Spleen (tissue), 7 donors: ENCODE results near the gene CDC25C.

Source experiments
- POLR2A ChIP-seq, 3 donors: fragments of 450-650 bp; IDR thresholded peaks; one replicate each; pipeline ENCODE4 v1.5.1; 2017; ENCODE audit warnings: antibody characterized with exemption in 3 of 3, mild to moderate bottlenecking in 1 of 3
- TF ChIP-seq, protein P1 (sequence below), 11 experiments: fragments of 200-600 bp in 7 of 11; fragments of 450-650 bp in 4 of 11; sonication (generic) in 4 of 11; IDR thresholded peaks in 8 of 11; conservative IDR thresholded peaks in 3 of 11; 1 replicate in 7 of 11; 2 replicates in 4 of 11; pipeline versions ENCODE4 v1.4.0 to v1.8.0; 2016 to 2021; ENCODE audit warnings: antibody characterized with exemption in 11 of 11, inconsistent platforms in 4 of 11, mild to moderate bottlenecking in 1 of 11
- donor health status: DM: no; HTN: no; CAD: no; lungs with moderate emphysema.
- donor health status: DM: no; HTN: no; CAD: no.
- donor health status: DM: no; HTN: no; CAD: no.

DNA sequence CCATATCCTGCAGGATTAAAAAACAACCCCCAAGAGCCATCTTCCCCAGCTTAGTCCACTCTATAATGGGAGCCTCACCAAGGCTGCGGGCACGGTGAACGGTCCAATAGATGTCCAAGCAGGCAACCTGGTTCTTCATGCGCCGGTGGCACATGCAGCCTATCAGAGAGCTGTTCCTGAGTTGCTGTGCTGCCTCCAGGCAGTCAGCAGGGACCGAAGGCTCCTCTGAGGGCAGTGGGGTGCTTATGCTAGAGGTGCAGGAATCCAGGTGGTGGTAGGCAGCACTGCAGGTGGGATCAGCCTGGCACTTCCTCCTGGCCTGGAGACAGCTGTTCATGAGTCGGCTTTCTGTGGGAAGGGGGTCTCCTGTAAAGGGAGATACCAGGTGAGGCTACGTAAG, 67.4 kb downstream of the CDC25C start:
- TF ChIP-seq, protein P1, sequence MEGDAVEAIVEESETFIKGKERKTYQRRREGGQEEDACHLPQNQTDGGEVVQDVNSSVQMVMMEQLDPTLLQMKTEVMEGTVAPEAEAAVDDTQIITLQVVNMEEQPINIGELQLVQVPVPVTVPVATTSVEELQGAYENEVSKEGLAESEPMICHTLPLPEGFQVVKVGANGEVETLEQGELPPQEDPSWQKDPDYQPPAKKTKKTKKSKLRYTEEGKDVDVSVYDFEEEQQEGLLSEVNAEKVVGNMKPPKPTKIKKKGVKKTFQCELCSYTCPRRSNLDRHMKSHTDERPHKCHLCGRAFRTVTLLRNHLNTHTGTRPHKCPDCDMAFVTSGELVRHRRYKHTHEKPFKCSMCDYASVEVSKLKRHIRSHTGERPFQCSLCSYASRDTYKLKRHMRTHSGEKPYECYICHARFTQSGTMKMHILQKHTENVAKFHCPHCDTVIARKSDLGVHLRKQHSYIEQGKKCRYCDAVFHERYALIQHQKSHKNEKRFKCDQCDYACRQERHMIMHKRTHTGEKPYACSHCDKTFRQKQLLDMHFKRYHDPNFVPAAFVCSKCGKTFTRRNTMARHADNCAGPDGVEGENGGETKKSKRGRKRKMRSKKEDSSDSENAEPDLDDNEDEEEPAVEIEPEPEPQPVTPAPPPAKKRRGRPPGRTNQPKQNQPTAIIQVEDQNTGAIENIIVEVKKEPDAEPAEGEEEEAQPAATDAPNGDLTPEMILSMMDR (IDR thresholded peaks at IDR 0.05 in 8 of 11, conservative IDR thresholded peaks at IDR 0.05 in 3 of 11), result no peak
- TF ChIP-seq POLR2A (IDR thresholded peaks at IDR 0.05), result no peak
